22Rv1 (cell line): Measurements from ENCODE around the gene CELA2B.
"Not testable (repeated sequence)": the region's sequence is repeated elsewhere in the genome, so short reads cannot be mapped to it uniquely, and the experiment has no call there.

Source experiments
- H3K27ac ChIP-seq: fragments of 450-650 bp; 2 replicates; pipeline ENCODE4 v1.5.1; 2017
- CTCF ChIP-seq: fragments of 450-650 bp; IDR thresholded peaks from 2 replicates; pipeline ENCODE4 v1.5.1; 2017; ENCODE audit warnings: mild to moderate bottlenecking
- ZFX ChIP-seq: fragments of 450-650 bp; IDR thresholded peaks from 2 replicates; pipeline ENCODE4 v1.6.1; 2017; ENCODE audit warnings: antibody characterized with exemption, borderline replicate concordance

Gene CELA2B

GRCh38 chr1:15432324-15432723 is 43.6 kb upstream of the CELA2B start:
- TF ChIP-seq CTCF (no peak), ZFX (no peak)
- no peak overlapping the region for H3K27ac ChIP-seq

GRCh38 chr1:15433471-15433870 is 42.4 kb upstream of the CELA2B start:
- no peak for TF ChIP-seq ZFX
- H3K27ac ChIP-seq = no peak overlapping the region

- not testable (repeated sequence) for H3K27ac ChIP-seq
These were observed 41.2 kb upstream of the CELA2B start for GRCh38 chr1:15434739-15435138.

DNA sequence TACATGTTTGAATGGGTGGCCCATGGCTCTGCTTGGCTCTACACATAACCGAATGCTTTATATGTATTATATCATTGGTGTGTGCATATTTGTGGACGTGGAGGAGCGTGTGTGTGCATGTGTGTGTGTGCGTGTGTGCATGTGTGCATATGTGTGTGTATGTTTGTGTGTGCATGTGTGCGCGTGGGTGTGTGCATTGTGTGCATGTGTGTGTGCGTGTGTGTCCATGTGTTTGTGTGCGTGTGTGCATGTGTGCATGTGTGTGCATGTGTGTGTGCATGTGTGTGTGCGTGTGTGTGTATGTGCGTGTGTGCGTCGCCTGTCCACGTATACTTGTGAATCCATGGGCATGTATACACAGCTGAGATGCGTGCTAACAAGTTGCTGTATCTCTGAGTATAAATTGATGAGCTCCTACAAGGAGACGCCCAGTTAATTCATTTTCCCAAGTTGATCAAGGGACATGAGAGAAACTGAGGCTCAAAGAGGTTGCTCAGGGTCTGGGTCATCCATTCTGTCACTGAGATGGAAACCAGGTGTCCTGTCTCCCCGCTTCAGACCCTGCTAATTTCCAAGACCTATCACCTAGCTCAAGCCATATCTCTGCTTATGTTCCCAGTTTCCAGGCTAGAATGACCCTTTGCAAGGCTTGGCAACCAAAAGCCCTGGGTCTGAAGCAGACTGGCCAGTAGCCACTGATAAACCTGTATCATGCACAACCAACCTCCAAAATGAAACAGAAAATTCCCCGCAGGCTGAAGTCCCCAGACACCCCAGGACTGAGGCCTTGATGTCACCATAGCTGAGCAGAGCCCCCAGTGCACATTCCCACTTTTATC is 40.4 kb upstream of the CELA2B start:
- TF ChIP-seq ZFX = no peak
- no peak for TF ChIP-seq CTCF

DNA sequence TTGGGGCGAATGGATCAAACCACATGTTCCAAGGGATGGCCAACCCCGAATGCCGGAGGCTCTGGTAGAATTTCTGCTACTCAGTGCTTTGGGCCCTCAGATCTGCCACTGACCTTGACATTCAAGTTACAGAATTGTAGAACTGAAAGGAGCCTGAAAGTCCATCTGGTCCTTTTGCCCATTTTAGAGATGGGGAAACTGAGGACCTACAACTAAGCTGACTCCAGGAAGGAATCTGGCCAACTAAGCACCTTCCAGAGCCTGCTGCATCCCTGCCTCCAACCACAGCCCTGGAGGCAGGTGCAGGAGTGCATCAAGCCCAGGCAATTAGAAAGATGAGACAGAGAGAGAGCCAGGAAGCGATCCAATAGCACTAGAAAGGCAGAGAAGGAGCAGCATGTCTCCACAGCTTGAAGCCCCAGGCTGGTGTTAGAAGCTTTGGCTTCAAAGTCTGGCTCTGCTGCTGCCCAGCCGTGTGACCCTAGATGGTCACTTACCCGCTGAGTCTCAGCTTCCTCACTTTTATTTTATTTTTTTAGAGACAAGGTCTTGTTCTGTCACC is 38.9 kb upstream of the CELA2B start:
- H3K27ac ChIP-seq = no peak overlapping the region
- TF ChIP-seq CTCF (no peak), ZFX (no peak)

More for the DNA sequence above, 40.4 kb upstream of the CELA2B start:
- no peak overlapping the region for H3K27ac ChIP-seq

- TF ChIP-seq ZFX (no peak), CTCF (no peak)
These were observed 36.6 kb upstream of the CELA2B start for GRCh38 chr1:15439325-15439724.

GRCh38 chr1:15440357-15440756 is 35.5 kb upstream of the CELA2B start:
- TF ChIP-seq ZFX (no peak), CTCF (no peak)
- no peak overlapping the region for H3K27ac ChIP-seq

More at GRCh38 chr1:15439325-15439724, 36.6 kb upstream of the CELA2B start:
- H3K27ac ChIP-seq = no peak overlapping the region

GRCh38 chr1:15441247-15441646 is 34.7 kb upstream of the CELA2B start:
- TF ChIP-seq ZFX (no peak), CTCF (no peak)
- H3K27ac ChIP-seq = no peak overlapping the region
